ENCODE measurements around the gene PIK3IP1.

Gene PIK3IP1

DNA sequence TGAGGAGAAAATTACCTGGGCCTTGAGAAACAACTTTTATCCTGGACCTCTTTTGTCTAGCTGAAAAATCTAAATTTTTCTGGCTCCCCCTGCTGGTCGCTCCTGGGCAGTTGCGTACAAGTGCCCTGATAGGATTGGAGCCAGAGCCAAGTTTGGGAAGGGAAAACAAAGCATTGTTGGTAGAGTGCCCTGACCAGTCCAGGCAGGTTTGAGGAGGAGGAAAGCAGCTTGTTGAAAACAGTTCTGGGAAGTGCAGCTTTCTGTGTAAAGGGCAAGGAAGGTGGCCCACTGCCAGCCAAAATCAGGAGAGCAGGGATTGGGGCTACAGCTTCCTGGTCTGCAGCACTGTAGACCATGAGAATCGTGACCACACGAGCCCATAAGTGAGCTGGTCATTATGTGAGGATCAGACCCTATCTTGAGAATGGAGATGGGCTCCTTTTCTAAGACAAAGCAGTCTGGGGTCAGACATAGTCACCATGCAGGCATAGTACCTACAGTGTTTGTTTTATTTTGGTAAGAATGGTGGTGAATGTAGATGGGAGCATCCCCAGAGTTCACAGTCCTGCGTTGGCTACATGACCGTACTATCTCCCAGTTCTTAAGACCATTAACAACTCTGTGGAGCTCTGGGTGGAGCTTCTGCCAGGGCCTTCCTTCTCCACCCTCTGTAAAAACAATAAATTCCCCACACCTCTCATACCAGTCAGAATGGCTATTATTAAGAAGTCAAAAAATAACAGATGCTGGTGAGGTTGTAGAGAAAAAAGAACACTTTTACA lies 21.3 kb upstream of the PIK3IP1 start:
- peak in 44 of 58 donors; percentile 13 to 82 (median 47) for DNase-seq

- no peak for DNase-seq
Observed at GRCh38 chr22:31308181-31308580, 15.9 kb upstream of the PIK3IP1 start.

- no peak for DNase-seq
Observed at GRCh38 chr22:31305194-31305593, 12.9 kb upstream of the PIK3IP1 start.

DNA sequence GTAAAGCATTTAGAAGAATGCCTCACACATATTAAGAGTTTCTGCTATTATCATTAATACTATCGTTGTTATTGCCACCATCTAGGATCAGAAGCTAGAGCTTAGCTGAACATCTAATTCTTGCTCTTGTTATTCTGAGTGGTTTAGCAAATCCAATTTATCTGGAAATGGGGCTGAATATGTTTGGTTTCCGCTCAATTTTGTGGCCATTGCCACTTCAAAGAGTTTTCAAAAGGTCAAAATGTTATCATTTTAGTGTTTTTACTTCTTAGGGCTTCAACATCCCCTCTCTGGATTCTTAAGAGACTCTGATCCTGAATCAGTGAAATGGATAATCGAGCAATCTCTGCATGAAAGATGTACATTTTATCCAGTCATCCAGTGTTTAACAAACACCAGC lies 10.2 kb upstream of the PIK3IP1 start:
- DNase-seq = no peak

- DNase-seq = no peak
Observed at GRCh38 chr22:31302006-31302405, 9.7 kb upstream of the PIK3IP1 start.

GRCh38 chr22:31300896-31301295 lies 8.6 kb upstream of the PIK3IP1 start:
- DNase-seq = no peak

DNA sequence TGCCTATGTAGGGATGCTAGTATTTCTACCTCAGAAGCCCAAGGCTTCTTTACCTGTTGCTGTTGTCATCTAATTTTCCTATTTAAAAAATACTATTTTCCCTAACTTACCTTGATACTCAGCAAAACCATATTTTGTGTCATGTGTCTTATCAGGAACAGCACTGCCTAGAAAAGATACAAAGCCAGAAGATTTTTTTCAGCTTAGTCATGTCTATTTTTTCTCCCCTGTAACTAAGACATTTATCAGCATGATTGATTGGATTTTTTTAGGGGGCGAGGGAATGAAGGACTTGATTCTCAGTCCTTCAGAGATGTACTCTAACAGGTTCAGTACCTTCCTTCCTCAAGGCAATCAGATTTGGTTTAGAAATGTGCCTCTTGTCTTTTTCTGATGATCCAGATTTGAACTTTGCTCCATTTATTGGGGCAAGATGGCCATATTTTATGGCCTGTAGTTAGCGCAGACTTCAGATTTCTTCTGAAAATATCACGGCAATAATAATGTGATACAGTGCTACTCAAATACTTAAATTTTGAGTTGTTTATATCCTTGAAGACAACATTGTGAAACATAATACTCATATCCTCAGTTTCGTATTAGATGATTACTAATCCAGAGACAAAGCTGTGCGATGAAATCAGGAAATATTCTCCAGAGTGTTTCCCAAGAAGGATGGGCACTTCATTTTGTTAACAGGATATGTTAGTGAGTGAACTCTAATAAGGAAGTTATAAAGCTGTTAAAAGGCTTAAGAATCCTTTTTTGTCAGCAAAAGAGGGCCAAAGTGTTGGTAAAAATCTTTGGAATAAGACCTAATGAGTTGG lies 3.8 kb upstream of the PIK3IP1 start:
- DNase-seq = no peak

DNA sequence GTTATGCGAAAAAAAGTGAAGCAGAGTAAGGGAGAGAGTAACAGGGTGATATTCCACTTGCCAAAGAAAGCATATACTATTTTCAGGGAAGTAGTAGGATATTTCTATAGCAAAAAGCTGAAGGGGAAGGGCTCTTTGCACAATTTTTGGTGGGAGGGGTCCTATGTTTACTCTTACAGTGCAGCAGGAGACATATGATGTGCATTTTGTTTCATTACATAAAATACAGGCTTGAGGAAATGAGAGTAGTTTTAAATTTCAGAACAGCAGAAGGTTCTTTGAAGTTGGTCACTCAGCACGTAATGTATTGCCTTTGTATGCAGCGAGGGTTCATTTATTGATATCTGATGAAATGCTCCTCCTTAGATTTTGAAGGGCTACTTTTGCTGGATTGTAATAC lies 3.1 kb upstream of the PIK3IP1 start:
- DNase-seq = no peak

DNA sequence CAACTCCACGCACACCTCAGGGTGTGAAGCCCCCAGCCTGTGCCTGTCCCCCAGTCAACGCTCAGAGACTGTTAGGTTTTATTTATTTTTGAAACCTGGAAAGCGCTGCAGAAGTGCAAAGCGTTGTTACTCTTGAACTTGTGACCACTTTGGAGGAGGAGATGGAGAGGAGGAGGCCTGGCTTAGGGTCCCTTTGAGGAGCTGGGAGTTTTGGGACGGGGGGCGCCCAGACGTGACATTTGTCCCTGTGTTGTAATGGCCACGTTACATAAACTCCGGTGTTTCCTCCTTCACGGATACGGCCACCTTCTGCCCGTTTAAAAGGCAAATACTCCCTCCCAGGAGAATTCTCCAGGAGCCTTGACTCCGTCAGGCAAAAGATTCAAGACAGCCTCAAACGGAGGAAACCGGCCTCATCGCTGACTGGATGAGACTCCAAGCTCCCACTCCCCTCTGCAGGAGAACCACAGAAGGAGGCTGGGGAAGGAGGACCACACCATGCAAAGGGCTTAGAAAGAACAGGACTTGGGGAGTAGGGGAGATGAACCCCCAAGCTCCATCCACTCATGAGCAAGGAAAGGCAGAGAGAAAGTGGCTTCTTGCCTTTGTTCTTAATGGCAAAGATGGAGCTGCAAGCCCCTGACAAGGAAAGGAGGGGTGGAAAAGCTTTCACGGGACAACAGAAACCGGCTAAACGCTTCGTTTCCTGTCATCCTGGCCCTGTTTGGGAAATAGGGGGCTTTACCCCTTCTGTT lies 630 bp downstream of the PIK3IP1 start:
- peak in 27 of 58 donors; percentile 14 to 69 (median 48) for DNase-seq

DNA sequence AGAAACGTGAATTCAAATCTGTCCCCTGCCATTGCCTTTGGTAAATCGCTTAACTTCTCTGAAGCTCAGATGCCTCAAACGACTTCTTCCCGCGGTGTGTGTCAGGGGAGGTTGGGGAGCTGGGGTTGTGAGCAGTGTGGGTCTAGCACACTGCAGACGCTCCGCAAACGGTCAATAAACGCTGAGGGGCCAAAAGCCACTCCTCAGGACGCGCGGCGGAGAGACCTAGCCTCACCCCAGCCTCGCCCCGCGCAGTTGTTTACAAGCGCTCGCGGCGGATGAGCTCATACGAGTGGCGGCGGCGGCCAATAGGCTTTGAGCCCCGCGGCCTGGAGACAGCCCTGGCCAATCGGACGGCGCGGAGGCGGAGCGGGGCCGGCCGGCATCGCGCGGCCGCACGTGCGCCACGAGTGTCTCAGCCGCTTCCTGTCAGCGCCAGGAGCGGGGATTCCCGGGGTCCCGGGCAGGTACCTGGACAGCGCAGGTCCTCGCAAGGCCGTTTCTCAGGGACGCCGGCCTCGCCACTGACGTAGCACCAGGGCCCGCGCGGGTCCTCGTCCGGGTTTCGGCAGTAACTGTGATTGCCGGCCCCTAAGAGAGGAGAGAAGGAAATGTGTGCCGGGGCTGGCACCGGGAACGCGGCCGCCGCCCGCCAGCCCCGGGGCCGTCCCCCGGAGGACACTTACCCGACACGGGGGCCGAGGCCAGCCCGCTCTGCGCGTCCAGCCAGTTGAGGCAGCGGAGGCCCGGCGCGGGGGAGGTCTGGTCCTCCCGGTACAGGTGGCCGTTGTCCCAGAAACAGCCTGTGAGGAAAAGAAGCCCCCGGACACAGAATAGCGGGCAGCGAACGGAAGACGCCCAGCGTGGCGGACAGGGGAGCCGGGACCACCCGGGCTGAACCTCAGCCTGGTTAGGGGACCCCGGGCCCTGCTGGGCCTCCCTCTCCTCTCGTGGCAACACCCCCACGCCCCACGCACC lies 1.5 kb downstream of the PIK3IP1 start:
- DNase-seq = peak; percentile 48 to 97 (median 91)

- no peak for DNase-seq
Observed at GRCh38 chr22:31289344-31289743, 2.9 kb downstream of the PIK3IP1 start.

- DNase-seq = no peak
Observed at GRCh38 chr22:31288496-31289240, 3.6 kb downstream of the PIK3IP1 start.

- no peak for DNase-seq
Observed at GRCh38 chr22:31287818-31288495, 4.3 kb downstream of the PIK3IP1 start.

GRCh38 chr22:31286360-31287255 lies 5.7 kb downstream of the PIK3IP1 start:
- DNase-seq = no peak

DNA sequence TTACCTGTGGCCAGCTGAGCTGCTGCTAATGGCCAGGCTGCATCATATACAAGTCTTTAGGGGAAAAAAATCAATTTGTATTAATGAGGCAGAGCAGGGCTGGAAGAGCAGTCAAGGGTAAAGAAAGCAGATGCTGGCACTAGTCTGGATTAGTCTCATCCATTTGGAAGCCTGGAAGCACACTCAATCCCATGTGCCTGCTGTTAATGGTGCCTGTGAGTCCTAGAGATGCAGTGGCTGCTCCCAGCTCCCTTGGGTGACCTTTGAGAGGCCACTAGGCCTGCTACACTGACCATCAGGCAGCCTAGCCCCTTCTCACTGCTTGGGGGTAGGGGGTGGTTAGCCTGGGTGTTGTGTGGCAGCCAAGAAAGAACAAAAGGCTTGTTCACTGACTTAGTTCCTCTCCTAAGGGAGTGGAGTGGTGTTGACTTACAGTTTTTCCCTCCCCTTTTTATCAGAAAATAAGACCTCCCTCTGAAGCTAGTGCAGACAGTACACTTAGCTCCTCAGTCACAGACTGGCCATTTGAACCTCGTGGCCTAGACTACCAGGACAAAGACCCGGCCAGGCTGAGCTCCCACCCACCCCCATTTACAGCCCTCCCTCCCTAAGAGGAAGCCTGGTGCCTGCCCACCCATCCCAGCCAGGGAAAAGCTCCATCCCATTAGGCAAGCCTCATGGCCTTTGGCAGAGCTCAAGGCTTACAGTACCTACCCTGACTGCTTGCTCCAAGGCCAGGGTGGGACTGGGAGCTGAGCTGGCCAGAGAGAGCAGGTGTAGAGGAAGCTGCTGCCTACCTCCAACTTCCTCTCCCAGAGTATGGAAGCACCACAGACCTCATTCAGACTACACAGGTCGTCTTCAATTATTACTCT lies 7.8 kb downstream of the PIK3IP1 start:
- no peak for DNase-seq

DNA sequence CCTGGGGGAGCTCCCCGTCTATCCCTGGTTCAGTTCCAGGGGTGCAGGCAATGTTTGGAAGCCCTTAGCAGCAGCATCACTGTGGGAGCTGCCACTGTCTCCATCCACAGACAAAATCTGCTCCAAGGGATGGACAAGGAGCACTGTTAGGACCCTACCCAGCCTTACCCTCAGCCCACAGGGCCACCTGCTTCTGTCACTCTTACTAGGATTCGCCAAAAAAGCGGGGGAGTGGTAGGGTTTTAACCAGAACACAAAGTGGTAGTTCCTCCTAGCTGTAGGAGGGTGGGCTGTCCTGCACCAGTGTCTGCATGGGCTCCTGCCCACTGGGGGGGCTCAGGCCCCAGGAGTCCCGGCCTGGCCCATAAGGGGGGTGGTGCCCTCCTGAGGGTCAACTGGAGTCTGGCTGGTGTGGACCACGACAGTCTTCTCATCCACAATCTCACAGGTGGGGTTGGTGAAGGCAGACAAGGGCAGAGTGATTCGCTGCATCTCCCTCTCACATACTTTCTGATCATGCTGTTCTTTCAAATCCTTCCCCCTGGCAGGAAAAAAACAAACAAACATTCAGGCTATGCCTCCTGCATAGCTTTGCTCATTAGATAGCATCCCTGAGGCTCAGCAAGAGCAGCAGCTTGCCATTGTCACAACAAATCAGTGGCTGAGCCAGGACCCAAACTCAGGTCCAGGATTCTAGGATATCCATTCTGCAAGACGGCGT lies 9.4 kb downstream of the PIK3IP1 start:
- no peak for DNase-seq

Data from anterior cingulate cortex (tissue), 58 donors.